ENCODE measurements around the gene POGLUT3.

The POGLUT3 gene

GRCh38 chr11:108498816-108499408 is 728 bp upstream of the POGLUT3 start:
- no peak for DNase-seq

- peak; percentile 40 for DNase-seq
Observed at GRCh38 chr11:108497317-108498045, 703 bp downstream of the POGLUT3 start.

GRCh38 chr11:108496643-108497256 is 1.4 kb downstream of the POGLUT3 start:
- no peak for DNase-seq

GRCh38 chr11:108495326-108495725 is 2.9 kb downstream of the POGLUT3 start:
- DNase-seq: no peak

GRCh38 chr11:108494182-108494581 is 4.0 kb downstream of the POGLUT3 start:
- DNase-seq: no peak

- DNase-seq: no peak
Observed at GRCh38 chr11:108491936-108492335, 6.2 kb downstream of the POGLUT3 start.

- DNase-seq: no peak
Observed at GRCh38 chr11:108486828-108487227, 11.4 kb downstream of the POGLUT3 start.

- DNase-seq: no peak
Observed at GRCh38 chr11:108486331-108486730, 11.9 kb downstream of the POGLUT3 start.

GRCh38 chr11:108483163-108483562 is 15.0 kb downstream of the POGLUT3 start:
- DNase-seq: no peak

- DNase-seq: no peak
Observed at GRCh38 chr11:108474664-108475463, 23.3 kb downstream of the POGLUT3 start.

GRCh38 chr11:108472681-108473080 is 25.5 kb downstream of the POGLUT3 start:
- no peak for DNase-seq

- no peak for DNase-seq
Observed at GRCh38 chr11:108468478-108468864, 29.7 kb downstream of the POGLUT3 start.

- DNase-seq: peak; percentile 90
Observed at GRCh38 chr11:108467091-108467823, 30.9 kb downstream of the POGLUT3 start, which contains the start of gene C11orf65. Gene C11orf65 (minus strand): TSS chr11:108467529. CDS start chr11:108461559, 5,970 bp downstream.

- DNase-seq: no peak
Observed at GRCh38 chr11:108466405-108466804, 31.8 kb downstream of the POGLUT3 start.

- DNase-seq: no peak
Observed at GRCh38 chr11:108453207-108453835, 44.9 kb downstream of the POGLUT3 start.

Data from NCI-H1436 treated with DMSO at 0.1 percent for 48 hours (cell line).